Ascending aorta (tissue), 2 donors: ENCODE data around the gene TLR9. TPM values are rescaled to one million over a fixed set of nuclear protein-coding genes. Genes with fewer than 3 reads are reported as not detected.
A peak's percentile ranks its signal among the peaks of the same experiment; 100 is the strongest.

Experiments
- DNase-seq, 2 donors: peaks; one replicate each; pipeline ENCODE4 v3.0.0-alpha.2; 2019; ENCODE audit warnings: low spot score in 2 of 2
- H3K27ac ChIP-seq, 2 donors: fragments of 200-600 bp; sonication (generic); one replicate each; pipeline ENCODE4 v1.5.1; 2016 to 2017; ENCODE audit warnings: mild to moderate bottlenecking in 1 of 2
- H3K27me3 ChIP-seq: fragments of 200-600 bp; sonication (generic); one replicate; pipeline ENCODE4 v1.5.1; 2017
- H3K36me3 ChIP-seq, 2 donors: fragments of 200-600 bp; sonication (generic); one replicate each; pipeline ENCODE4 v1.5.1; 2016
- H3K4me1 ChIP-seq, 2 donors: fragments of 200-600 bp; sonication (generic); one replicate each; pipeline ENCODE4 v1.5.1; 2016 to 2017; ENCODE audit warnings: mild to moderate bottlenecking in 1 of 2
- H3K4me3 ChIP-seq, 2 donors: fragments of 200-600 bp; sonication (generic); one replicate each; pipeline ENCODE4 v1.5.1; 2016 to 2017; ENCODE audit warnings: mild to moderate bottlenecking in 1 of 2
- H3K9me3 ChIP-seq, 2 donors: fragments of 200-600 bp; sonication (generic); one replicate each; pipeline ENCODE4 v1.5.1; 2016
- intact Hi-C: fragments of 100-400 bp; cut with DNase I; formaldehyde crosslinking; loops from one replicate; pipeline ENCODE4 v1.15.1; 2023
- total RNA-seq: library from RNA; depleted of rRNA; stranded (reverse); fragments of >200 nt; gene quantifications from one replicate; pipeline ENCODE4 v1.1.0, GENCODE V29; 2016
- TF ChIP-seq, protein P1 (sequence below), 3 experiments: fragments of 200-600 bp in 2 of 3; fragments of 450-650 bp in 1 of 3; sonication (generic) in 2 of 3; IDR thresholded peaks; one replicate each; pipeline ENCODE4 v1.5.1; 2016 to 2019; ENCODE audit warnings: antibody characterized with exemption in 3 of 3, mild to moderate bottlenecking in 1 of 3, moderate library complexity in 1 of 3

The TLR9 gene
- total RNA-seq, 1 donor from 2014 or later: not detected

- TF ChIP-seq, protein P1, sequence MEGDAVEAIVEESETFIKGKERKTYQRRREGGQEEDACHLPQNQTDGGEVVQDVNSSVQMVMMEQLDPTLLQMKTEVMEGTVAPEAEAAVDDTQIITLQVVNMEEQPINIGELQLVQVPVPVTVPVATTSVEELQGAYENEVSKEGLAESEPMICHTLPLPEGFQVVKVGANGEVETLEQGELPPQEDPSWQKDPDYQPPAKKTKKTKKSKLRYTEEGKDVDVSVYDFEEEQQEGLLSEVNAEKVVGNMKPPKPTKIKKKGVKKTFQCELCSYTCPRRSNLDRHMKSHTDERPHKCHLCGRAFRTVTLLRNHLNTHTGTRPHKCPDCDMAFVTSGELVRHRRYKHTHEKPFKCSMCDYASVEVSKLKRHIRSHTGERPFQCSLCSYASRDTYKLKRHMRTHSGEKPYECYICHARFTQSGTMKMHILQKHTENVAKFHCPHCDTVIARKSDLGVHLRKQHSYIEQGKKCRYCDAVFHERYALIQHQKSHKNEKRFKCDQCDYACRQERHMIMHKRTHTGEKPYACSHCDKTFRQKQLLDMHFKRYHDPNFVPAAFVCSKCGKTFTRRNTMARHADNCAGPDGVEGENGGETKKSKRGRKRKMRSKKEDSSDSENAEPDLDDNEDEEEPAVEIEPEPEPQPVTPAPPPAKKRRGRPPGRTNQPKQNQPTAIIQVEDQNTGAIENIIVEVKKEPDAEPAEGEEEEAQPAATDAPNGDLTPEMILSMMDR (IDR thresholded peaks at IDR 0.05): no peak
- Histone ChIP-seq H3K4me3 (no peak overlapping the region), H3K4me1 (no peaks in the 10 kb centered on the region), H3K9me3 (no peaks in the 10 kb centered on the region), H3K27me3 (no peaks in the 10 kb centered on the region), H3K27ac (no peak overlapping the region), H3K36me3 (peaks cover 91 to 99% of the 10 kb centered on the region in 2 donors)
- intact Hi-C loops: no loop called here
- DNase-seq: no peak
These were observed 32.5 kb upstream of the TLR9 start for GRCh38 chr3:52257911-52258310.

- no peaks in the 10 kb centered on the region for H3K4me1 ChIP-seq
- H3K27ac ChIP-seq: no peak overlapping the region
- H3K4me3 ChIP-seq: no peak overlapping the region
- intact Hi-C loops: no loop called here
- peak in 1 of 2 donors; percentile 41 for DNase-seq
- peaks cover 86 to 97% of the 10 kb centered on the region in 2 donors for H3K36me3 ChIP-seq
- TF ChIP-seq, protein P1 (IDR thresholded peaks at IDR 0.05): no peak
- H3K27me3 ChIP-seq: no peaks in the 10 kb centered on the region
- H3K9me3 ChIP-seq: no peaks in the 10 kb centered on the region
These were observed 31.2 kb upstream of the TLR9 start for GRCh38 chr3:52256622-52257021.

DNA sequence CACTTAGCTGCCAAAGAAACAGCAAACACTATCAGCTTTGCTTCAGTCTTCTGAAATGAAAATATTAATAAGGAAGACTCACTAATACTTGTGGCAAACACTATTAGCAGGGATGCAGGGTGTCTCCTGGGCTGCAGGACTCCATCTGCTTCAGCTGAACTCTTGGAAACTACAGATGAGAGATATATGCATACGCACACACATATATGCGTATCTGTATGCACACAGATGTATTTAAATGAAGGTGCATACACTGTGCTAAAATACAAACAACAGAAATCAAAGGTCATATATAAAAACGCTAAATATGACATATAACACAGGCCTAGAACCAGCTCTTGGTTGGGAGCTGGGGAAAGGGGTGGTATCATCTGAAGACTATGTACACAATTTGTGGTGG, 30.7 kb upstream of the TLR9 start:
- TF ChIP-seq, protein P1 (IDR thresholded peaks at IDR 0.05): no peak
- intact Hi-C loops: no loop called here
- Histone ChIP-seq H3K4me3 (no peak overlapping the region), H3K4me1 (no peaks in the 10 kb centered on the region), H3K9me3 (no peaks in the 10 kb centered on the region), H3K27ac (no peak overlapping the region), H3K27me3 (no peaks in the 10 kb centered on the region), H3K36me3 (peaks cover 86 to 97% of the 10 kb centered on the region in 2 donors)
- DNase-seq: no peak

- H3K27me3 ChIP-seq: no peaks in the 10 kb centered on the region
- H3K36me3 ChIP-seq: peaks cover 82 to 92% of the 10 kb centered on the region in 2 donors
- no peaks in the 10 kb centered on the region for H3K9me3 ChIP-seq
- no peak overlapping the region for H3K27ac ChIP-seq
- no peaks in the 10 kb centered on the region for H3K4me1 ChIP-seq
- intact Hi-C loops: no loop called here
- peak in 1 of 2 donors; percentile 53 for DNase-seq
- no peak overlapping the region for H3K4me3 ChIP-seq
- TF ChIP-seq, protein P1 (IDR thresholded peaks at IDR 0.05): no peak
These were observed 29.2 kb upstream of the TLR9 start for GRCh38 chr3:52254608-52255007.

GRCh38 chr3:52253314-52254304, 28.2 kb upstream of the TLR9 start:
- peaks cover 78 to 82% of the 10 kb centered on the region in 2 donors for H3K36me3 ChIP-seq
- no peak for DNase-seq
- H3K9me3 ChIP-seq: no peaks in the 10 kb centered on the region
- H3K4me1 ChIP-seq: no peaks in the 10 kb centered on the region
- peak overlapping the region; percentile 35 to 48 for H3K27ac ChIP-seq
- intact Hi-C loops: no loop called here
- H3K4me3 ChIP-seq: no peak overlapping the region
- TF ChIP-seq, protein P1 (IDR thresholded peaks at IDR 0.05): no peak
- H3K27me3 ChIP-seq: no peaks in the 10 kb centered on the region
